HG02938 (cell line): ENCODE data around the gene FAM181B.

Experiments
- ATAC-seq: cut with Tn5 transposase; IDR thresholded peaks from one replicate; pipeline ENCODE4 v1.9.1; 2021; ENCODE audit warnings: mild to moderate bottlenecking, moderate library complexity; ENCODE audit not compliant: unreplicated experiment

FAM181B gene

GRCh38 chr11:82686211-82686610, 47.5 kb downstream of the FAM181B start:
- ATAC-seq: no peak

- no peak for ATAC-seq
Observed at GRCh38 chr11:82683029-82683428, 50.6 kb downstream of the FAM181B start.

GRCh38 chr11:82682003-82682751, 51.5 kb downstream of the FAM181B start:
- peak; percentile 74 for ATAC-seq

GRCh38 chr11:82680252-82680651, 53.4 kb downstream of the FAM181B start:
- no peak for ATAC-seq
